Measurements from ENCODE around the gene SKA3.
"Not testable (repeated sequence)": the region's sequence is repeated elsewhere in the genome, so short reads cannot be mapped to it uniquely, and the experiment has no call there.

SKA3 gene

DNA sequence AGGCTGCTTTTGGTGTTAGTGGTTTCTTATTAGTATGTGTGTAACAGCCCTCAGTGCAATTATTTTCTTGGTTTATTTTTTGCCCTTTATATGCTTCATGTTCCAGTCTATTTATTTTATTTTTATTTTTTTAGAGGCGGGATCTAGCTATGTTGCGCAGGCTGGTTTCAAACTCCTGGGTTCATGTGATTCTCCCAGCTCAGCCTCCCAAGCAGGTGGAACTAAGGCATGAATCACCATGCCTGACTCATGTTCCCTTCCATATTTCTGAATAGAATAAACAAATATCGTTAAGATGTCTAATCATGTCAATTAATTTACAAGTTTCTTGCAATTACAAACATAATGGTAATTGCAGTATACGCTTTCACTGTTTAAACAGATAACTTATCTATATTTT is 11.7 kb downstream of the SKA3 start:
- DNase-seq, result no peak

DNA sequence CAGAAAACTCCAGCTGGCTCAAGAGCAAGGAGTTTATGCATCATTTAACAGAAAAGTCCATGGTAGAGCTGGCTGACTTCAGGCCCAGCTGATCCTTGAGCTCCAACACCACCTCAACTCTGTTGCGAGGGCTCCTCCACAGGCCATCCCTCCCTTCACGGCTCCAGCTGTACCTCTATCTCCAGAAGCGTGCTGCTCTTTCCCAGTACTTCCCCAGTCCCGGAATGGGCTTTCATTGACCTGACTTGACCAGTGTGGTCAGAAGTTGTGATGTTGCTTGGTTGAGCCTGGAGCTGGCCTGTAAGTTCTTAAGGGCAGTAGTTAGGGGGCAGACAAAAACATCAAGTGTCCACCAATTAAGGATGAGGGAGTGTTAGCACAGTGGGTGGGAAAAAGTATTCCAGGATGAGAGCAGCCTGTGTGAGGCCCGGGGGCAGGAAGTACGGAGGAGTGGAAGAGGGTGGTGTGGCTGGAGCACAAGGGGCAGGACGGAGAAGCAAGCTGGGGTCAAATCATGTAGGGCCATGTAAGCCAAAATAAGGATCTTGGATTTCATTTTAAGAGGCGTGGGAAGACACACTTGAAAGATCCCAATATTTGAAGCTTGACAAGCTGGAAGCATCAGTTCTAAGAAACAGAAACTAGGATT is 24.0 kb downstream of the SKA3 start:
- no peak for DNase-seq

DNA sequence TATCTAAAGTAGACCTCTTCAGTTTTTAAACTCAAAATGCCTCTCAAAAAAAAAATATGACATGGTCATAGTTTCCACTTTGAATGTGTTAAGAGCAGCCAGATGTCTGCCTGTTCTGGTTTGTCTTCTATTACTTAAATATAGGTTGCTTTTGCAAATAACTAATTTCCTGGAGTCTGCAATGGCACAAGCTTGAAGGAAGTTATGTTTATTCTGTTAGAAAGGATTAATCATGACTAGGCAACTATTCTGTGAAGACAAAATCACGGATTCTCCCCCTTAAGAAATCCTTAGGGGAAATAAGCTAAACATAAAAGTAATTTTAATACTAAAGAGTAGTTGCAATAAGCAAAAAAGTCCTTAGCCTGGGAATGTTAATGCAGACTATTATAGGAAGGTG is 26.3 kb downstream of the SKA3 start:
- no peak for DNase-seq

DNA sequence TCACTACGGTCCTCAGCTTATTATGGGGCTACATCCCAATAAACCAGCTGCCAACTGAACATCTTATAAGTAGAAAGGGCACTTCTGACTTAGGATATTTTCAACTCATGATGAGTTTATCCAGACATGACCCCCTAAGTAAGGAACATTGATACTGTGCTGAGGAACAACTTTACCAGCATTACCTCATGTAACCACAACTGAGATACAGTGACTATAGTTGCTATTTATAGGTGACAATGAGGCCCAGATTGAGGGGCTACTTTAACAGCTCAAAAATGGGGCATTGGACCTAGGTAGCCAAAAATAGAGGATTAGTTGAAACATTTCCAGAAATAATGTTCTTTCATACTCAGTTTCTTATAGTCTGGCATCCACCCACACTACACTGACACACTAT is 26.8 kb downstream of the SKA3 start:
- no peak for DNase-seq

DNA sequence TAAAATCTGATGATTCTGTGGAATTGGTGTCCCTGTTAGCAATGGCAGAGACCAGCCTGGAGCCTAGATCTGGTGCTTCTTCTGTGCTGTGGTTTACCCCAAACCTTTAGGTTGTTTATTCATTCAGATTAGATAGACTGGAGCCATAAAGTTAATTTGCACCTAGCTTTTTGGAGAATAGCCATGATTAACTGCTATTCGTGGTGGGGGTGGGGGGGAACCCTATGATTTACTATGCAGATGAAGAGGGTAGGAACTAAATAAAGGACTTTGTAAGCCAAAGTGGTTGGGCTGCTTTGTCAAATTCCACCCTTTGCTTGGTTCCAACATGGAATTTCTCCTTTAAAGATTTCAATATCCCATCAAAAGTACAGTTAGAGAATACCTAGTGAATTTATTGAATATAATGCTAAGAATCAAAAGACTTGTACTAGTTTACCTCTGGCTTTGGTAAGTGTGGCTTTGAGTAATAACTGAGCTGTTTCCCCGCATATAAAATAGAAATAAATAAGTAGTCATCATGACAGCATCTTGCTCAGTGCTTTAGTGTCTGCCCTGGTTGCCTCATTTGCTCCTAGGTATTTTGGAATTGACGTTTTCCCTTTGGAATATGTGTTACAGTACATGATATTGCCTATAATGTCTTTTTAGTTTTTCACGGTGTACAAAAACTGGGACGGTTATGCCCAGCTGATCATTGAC is 27.6 kb downstream of the SKA3 start:
- DNase-seq, result no peak

DNA sequence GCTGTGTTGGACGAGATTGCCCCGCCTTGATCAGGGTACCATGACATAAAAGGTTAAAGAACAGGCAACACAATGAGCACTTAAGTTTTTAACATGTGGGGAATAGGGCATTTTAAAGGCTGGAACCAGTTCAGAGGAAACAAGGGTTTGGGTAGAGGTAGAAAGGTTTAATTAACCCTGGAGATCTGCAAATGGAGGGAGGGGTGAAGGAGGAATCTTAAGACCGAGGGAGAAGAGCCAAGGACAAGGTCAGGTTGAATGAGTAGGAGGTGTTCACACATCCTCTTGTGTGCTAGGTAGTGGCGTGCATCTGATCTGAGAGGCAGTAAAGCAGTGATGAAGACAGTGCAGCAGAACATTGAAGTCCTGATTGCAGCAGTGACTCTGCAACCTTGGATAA is 28.5 kb downstream of the SKA3 start:
- DNase-seq, result no peak

DNA sequence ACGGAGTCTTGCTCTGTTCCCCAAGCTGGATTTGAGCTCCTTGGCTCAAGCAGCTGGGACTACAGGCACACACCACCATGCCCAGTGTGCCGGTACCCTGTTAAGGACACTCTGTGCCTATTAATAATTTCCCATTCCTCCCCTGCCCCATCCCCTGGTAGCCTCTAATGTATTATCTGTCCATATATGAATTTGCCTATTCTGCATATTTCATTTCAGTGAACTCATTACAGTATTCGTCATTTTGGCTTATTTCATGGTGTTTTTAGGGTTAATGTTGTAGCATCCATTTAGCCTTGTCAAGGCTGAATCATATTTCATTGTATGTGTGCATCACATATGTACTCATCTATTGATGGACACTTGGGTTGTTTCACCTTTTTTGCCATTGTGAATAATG is 33.6 kb downstream of the SKA3 start:
- no peak for DNase-seq

DNA sequence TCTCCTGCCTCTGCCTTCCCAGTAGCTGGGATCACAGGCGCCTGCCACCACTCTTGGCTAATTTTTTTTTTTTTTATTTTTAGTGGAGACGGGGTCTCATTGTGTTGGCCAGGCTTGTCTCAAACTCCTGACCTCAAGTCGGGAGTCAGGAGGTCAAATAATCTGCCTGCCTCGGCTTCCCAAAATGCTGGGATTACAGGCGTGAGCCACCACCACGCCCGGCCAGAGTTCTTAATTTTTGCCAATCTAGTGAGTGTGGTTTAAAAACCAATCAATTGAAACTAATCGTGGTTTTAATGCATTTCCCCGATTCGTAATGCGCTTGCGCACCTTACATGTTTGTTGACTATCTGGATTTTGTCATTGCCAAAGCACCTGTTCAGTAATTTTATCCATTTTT is 37.0 kb downstream of the SKA3 start:
- no peak for DNase-seq

DNA sequence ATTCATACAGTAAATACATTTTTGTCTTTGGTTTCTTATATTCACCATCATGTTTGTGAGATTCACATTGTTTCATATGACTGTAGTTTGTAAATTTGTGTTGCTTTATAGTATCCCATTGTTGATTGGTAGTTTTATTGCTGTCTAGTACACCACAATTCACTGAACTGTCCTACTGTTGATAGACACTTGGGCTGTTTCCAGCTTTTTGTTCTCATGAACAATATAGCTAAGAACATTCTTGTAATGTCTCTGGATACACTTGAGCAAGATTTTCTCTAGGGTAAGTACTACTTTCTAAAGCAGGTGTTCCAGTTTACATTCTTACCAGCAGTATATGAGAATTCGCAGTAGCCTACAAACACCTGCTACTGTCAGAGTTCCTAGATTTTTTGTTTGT is 37.8 kb downstream of the SKA3 start:
- DNase-seq, result no peak

DNA sequence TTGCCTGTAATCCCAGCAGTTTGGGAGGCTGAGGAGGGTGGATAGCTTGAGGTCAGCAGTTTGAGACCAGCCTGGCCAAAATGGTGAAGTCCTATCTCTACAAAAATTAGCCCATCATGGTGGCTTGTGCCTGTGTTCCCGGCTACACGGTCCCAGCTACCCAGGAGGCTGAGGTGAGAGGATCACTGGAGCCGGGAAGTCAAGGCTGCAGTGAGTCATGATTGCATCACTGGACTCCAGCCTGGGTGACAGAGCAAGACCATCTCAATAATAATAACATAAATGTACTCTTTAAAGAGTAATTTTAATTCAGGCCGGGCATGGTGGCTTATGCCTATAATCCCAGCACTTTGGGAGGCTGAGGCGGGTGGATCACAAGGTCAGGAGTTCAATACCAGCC is 38.7 kb downstream of the SKA3 start:
- no peak for DNase-seq

DNA sequence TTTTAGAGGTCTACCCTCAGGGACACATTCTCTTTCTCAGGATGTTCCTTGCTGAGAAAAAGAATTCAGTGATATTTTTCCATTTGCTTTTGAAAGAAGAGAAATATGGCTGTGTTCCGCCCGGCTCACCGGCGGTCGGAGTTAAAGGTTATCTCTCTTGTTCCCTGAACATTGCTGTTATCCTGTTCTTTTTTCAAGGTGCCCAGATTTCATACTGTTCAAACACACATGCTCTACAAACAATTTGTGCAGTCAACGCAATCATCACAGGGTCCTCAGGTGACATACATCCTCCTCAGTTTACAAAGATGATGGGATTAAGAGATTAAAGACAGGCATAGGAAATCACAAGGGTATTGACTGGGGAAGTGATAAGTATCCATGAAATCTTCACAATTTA is 40.5 kb downstream of the SKA3 start:
- not testable (repeated sequence) for DNase-seq

DNA sequence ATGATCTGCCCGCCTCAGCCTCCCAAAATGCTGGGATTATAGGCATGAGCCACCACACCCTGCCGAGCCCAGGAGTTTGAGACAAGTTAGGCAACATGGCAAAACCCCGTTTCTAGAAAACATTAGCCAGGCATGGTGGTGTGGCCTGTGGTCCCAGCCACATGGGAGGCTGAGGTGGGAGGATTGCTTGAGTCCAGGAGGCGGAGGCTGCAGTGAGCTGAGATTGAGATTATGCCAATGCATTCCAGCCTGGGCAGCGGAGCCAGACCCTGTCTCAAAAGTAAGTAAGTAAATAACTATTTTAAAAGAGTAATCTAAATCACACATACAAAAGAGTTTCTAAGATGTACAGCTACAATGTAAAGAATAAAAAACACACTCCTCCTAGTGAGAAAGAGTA is 41.9 kb downstream of the SKA3 start:
- DNase-seq, result no peak

DNA sequence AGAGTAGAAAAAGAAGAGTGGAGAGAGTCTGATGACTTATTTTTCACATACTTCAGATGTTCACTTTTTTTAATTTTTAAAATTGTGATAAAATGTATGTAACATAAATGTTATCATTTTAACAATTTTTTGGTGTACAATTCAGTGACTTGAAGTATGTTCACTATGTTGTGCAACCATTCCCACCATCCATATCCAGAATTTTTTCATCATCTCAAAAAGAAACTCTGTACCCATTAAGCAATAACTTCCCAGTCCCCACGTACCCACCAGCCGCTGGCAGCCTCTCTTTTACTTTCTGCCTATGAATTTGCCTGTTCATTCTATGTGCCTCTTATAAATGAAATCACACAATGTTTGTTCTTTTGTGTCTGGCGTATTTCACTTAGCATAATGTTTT is 43.3 kb downstream of the SKA3 start:
- DNase-seq, result no peak

DNA sequence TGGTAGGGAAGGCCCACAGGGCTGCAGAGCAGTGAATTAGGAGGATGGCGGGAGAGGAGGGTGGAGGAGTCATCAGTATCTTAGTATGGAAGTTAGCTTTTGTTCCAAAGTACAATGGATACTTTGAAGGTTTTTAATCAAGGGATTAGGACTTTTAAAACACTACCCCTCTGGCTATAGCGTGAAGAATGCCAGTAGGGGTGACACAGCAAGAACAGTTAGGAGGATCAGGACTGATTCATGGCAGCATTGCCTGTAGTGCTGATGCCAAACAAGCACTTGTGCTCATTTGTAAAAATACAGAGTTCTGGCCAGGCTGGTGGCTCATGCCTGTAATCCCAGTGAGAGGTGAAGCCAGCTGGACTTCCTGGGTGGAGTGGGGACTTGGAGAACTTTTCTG is 46.2 kb downstream of the SKA3 start:
- DNase-seq, result no peak

DNA sequence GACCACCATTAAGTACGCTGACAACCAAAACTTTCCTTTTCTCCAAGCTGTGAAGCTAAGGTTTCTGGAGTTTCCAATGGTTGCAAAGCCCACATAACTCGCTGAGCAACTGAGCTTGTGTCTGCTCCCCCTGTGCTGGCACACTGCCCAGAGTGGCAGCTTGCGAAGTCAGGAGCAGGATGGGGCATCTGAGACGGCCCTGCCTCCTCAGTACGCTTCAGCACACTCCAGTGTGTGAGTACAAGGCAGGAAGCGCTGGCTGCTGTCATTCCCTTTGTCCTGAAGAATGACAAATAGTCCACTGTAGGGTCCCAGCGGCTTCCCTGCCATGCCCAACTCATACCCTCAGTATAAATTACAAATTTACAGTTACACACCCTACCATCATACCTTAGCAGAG is 51.5 kb downstream of the SKA3 start:
- peak; percentile 76 for DNase-seq

DNA sequence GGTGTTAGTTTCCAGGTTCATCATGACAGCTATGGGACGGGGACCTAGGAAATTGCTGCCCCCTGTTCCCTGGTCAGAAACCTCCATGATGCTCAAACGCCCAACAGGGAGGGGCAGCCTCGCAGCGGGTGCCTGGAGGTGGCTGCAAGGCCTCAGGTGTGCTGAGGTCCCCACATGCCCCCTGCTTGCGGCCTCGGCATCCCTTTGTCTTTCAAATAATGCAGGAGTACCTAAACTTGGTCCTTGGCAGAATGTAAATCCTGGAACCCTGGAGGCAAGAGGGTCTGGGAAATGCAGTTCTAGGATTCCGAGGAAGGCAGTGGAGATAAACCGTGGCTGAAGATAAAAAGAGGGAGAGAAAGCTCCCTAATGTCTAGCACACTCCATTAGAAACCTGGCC is 52.4 kb downstream of the SKA3 start:
- no peak for DNase-seq

DNA sequence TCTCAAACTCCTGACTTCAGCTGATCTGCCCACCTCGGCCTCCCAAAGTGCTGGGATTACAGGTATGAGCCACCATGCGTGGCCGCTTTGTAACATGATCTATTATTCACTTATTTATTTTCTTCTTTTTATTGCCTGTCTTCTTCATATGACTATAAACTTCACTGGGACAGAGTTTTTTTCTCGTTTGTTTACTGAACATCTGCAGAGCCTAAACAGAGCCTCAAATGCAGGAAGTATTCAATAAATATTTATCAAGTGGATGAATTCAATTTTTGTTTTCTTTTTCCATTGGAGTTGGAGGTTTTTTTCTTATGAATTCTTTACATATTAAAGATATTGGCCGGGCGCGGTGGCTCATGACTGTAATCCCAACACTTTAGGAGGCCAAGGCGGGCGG is 54.7 kb downstream of the SKA3 start:
- no peak for DNase-seq

DNA sequence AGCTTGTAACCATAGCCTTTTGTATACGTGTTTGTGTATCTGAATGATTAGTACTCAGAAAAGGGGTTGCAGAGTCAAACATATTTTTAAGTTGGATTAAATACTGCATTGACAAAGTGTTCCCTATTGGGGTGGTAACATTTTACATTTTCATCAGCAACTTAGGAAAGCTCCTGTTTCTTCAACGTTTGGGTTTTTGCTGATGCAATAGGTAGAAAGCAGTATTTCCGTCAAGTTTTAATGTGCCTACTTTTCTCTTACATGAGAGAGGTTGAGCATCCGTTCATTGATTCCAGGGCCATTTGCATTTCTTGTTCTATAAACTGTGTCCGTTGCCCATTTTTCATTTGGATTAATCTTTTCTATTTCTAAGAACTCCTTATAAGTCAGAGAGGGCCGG is 56.2 kb downstream of the SKA3 start:
- DNase-seq, result no peak

DNA sequence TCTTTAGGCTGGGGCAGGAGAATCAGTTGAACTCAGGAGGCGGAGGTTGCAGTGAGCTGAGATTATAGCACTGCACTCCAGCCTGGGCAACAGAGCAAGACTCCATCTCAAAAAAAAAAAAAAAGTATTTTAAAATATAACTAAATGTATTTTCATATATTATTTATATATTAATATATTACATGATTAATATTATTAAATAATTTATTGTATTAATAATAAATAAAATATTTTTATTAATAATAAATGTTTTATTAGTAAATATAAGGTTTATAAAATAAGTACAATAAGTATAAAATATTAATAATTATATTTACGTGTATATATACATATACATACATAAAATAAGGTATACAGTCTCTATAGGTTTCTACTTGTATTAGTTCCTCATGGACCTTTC is 56.8 kb downstream of the SKA3 start:
- no peak for DNase-seq

DNA sequence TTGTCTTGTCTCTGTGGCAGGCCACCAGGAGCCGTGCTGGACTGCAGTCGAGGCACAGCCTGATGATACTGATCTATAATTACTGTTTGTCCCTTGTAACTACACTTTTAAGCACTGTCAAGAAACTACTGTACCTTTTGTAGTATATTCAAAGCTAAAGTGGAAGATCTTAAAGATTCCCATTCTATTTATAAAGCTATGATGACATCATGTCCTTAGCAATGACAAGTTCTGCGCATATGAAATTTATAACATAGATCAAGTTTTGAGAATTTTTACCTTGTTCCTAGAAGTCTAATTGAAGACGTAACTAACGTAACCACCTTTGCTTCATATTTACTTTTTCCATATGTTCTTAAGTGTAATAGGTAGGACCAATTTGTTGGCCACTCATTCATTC is 58.2 kb downstream of the SKA3 start:
- no peak for DNase-seq

DNA sequence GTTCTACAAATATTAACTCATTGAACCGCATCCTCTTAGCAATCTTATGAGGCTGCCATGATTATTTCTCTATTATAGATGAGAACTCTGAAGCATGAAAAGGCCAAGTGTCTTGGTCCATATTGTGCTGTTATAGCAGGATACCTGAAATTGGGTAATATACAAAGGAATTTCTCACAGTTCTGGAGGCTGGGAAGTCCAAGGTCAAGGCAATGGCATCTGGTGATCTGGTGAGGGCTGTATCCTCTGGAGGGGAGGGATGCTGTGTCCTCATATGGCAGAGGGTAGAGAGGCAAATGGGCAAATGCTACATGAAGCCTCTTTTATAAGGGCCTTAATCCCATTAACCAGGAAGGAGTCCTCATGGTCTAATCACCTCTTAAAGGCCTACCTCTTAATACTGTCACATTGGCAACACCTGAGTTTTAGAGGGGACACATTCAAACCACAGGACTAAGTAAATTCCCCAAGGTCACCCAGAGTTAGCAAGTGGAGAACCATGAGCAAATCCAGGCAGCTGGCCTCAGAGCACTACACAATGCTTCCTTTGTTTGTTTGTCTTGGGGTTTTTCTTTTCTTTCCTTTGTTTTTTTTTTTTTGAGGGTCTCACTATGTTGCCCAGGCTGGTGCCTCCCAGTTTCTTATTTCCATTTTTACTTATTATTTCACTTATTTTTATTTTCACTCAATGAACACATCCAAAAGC is 59.1 kb downstream of the SKA3 start:
- no peak for DNase-seq

DNA sequence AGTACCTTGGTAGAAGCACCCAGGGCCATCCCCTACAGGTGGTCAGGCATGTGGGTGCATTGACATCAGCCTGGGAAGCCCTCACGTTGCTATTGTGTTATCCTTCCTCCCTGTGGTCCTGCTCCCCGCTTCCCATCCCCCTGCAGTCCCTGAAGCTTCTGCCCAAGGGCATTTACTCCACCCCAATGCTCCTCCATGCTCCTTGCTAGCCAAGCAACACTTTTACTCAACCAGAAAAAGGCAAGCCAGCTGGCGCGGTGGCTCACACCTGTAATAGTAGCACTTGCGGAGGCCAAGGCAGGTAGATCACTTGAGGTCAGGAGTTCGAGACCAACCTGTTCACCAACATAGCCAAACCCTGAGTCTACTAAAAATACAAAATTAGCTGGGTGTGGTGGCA is 60.2 kb downstream of the SKA3 start:
- DNase-seq, result no peak

DNA sequence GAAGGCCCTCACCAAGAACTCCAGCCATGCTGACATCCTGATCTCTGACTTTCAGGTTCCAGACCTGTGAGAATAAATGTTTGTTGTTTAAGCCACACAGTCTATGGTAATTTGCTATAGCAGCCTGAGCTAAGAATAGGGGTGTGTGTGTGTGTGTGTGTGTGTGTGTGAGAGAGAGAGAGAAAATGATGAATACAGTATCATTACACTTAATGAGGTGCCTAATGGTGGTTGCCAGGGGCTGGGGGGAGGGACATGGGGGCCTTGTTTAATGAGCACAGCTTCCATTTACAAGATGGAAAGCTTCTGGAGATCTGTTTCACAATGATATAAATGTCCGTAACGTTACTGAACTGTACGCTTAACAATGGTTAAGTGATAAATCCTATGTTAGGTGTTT is 61.1 kb downstream of the SKA3 start:
- no peak for DNase-seq

DNA sequence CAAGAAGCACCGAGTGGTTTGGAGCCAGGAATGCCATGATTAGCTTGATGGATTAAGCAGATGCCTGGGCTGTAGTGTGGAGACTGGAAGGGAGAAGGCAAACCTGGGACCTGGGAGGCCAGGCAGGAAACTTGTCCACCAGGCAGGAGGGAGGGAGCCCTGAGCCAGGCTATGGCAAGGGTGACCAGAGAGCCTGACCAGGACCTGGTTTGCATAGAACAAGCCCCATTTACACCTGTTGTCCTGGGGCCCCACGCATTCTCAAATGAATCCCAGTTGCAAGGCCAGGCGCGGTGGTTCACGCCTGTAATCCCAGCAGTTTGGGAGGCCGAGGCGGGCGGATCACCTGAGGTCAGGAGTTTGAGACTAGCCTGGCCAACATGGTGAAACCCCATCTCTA is 64.8 kb downstream of the SKA3 start:
- DNase-seq, result no peak

DNA sequence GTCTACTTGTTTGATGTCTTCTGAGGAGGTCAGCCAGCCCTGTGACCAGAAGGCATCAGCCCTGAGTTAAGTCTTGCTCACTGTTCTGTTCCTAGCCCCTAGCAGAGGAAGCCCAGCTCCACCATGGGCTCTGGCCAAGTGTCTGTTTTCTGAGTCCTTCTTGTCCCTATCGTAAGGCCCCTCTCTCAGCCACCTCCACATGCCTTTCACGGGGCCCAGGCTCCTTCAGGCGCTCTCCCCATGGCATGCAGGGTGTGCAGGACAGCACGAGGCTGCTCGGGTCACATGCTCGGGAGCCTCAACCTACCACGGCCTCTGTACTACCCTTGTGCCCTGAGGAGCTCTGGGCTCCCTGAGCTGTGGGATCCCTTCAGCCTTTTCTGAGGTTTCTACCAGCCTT is 67.2 kb downstream of the SKA3 start:
- no peak for DNase-seq

Measured in DMS 273 treated with DMSO at 0.1 percent for 48 hours (cell line).